ENCODE results near the gene LOXL4.

The LOXL4 gene

DNA sequence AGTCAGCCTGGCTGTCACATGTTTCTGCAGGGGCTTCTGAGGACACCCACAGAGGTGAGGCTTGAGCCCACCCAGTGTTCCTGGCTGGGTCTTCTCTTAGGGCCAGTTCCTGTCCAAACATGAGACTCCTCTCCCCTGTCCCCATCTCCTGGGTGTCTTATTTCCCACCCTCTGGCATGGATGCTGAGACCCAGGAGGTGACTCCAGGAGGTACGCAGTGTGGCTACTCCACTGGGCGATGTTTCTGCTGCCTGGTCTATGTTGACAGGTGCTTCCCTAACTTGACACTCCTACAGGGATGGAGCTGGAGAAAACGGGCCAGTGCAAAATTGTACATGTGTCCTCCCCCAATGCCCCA, 26.3 kb upstream of the LOXL4 start:
- DNase-seq, result no peak

DNA sequence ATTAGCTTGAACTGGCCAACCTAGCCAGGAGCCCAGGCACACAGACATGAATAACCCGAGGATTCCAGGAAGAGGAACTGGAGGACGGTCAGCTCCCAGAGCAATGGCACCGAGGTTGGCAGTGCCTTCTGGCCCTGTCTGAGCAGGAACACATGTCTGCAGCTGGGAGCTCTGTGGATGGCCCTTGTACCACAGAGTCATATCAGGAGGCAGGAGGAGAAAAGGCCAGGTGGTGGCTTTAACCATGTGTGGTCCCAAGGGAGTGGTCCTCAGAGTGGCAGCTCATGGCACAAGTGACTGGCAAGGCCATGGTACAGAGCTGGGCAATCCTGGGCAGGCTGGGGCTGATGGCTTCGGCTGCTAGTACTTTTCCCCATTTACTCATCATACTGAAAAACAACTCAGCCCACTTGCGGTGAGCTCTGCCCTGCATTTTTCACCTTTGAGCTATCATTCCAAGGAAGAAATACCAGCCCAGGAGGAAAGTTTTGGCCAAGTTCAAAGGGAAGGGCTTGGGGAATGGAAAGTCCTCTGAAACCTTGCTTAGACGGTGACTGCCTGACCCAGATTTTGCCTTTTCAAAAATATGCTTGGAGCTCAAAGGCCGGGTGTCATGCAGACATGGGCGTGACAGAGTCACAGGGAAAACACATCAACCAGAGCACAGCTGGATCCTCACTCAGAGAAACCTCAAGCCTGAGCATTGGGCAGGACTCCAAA, 25.7 kb upstream of the LOXL4 start:
- DNase-seq, result peak; percentile 41

DNA sequence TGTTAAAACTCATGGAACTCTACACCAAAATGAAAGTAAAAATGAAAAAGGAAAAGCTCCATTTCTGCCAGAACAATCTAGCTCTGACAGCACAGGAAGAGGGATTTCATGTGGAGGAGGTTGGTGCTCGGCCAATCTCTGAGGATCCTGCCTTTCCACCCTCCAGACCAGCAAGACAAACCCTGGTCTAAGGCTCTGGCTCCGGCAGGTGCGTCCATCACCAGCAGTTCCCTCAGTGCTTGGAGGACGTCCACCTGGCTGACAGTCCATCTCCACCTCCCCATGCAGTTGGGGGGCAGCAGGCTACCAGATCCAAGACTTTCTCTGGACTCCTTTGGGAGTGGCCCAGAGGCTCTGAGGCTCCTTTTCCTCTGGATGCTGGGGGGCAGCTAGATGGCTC, 25.0 kb upstream of the LOXL4 start:
- DNase-seq, result no peak

DNA sequence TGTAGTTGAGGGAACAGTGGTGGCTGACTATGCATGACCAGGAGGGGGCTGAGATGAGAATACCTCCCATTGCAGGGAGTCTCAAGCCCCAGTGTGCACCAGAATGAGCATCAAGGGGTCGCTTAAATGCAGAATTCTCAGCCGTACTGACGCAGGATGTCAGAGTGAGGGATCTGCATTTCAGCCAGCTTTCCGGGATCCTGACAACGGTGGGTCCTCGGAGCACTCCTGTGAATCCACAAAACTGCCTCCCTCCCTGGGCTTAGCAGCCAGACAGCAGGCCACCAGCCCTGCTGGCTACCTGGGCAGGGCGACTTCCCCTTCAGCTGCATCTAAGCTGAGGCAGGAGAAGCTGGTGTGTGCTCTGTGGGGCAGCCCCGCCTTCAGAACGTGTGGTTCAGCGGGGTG, 21.8 kb upstream of the LOXL4 start:
- DNase-seq, result no peak

DNA sequence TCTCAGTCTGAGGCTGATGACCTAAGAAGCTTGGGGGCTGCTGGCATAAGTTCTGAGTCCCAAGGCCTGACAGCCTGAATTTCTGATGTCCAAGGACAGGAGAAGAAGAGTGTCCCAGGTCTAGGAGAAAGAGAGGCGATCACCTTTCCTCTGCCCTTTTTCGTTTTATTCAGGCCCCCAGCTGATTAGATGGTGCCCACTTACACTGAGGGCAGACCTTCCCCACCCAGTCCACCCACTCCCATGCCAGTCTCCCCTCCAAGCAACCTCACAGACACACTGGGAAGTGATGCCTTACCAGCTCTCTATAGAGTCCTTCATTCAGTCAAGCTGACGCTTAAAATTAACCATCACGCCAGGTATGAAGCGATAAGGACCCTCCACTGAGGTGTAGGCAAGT, 19.3 kb upstream of the LOXL4 start:
- DNase-seq, result no peak

DNA sequence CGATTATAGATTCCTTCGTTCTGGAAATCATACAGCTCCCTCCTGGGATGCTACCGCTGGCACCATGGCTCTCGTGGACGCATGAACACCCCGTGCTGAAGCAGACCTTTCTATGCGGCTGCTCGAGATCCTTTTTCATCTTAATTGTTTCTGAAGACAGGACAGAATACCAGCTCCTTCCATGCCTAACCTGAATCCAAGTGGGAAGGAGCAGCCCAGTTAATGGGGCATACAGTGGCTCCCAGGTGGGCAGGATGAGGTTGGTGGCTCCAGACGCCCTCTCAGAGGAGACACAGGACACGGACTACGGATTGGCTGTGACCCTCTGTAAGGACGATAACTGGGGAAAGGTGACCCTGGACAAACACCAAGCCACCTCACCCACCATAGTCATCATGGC, 18.4 kb upstream of the LOXL4 start:
- no peak for DNase-seq

DNA sequence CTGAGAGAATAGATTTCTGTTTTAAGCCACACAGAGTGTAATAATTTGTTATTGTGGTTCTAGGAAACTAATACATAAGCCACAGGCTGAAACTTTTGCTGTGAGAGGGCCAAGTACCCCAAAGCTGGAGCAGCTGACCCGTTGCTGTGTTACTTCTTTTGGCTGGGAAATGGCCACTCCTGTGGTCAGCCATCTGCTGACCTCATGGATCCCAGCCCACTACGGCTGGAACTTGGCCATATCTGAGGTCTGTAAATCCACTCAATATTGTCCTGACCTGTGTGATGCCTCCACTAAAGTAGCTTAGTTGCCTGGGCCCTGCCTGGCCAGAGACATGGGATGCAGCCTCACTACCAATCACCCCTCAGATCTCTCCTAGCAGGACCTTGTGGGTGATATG, 17.4 kb upstream of the LOXL4 start:
- no peak for DNase-seq

DNA sequence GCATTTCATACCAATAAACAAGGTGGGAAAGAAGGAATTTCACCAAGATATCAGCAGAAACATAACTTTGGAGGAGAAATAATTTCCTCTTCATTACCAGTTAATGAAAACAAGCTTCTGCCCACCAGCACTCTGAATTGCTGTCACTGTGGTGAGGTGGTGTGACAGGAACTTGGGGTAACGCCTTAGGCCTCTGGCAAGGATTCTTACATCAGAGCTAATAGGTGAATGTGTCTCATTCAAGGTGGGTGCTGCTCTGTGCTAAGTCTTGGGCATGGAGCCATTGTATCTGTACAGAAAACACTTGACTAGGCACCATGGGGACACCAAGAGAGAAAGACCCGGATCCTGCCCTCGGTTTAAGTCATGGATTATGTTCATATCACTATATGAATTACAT, 8.3 kb upstream of the LOXL4 start:
- no peak for DNase-seq

DNA sequence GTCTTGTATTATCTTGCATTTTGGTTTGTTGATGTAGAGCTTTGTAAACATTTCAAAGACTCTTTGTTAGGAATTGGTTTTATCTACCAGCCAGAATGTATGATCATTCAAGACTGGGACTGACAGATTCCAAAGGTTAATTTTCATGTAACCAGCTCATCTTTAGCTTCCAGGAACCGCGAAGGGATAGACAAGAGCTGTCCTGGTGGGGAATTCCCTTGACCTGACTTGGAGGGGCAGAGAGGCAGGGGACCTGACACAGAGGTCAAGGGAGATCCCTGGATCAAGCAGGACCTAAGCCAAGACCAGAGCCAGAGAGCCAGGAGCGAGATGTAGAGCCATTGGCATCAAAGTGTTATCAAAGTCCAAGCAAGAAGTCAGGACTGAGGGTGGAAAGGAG, 6.6 kb upstream of the LOXL4 start:
- DNase-seq, result no peak

DNA sequence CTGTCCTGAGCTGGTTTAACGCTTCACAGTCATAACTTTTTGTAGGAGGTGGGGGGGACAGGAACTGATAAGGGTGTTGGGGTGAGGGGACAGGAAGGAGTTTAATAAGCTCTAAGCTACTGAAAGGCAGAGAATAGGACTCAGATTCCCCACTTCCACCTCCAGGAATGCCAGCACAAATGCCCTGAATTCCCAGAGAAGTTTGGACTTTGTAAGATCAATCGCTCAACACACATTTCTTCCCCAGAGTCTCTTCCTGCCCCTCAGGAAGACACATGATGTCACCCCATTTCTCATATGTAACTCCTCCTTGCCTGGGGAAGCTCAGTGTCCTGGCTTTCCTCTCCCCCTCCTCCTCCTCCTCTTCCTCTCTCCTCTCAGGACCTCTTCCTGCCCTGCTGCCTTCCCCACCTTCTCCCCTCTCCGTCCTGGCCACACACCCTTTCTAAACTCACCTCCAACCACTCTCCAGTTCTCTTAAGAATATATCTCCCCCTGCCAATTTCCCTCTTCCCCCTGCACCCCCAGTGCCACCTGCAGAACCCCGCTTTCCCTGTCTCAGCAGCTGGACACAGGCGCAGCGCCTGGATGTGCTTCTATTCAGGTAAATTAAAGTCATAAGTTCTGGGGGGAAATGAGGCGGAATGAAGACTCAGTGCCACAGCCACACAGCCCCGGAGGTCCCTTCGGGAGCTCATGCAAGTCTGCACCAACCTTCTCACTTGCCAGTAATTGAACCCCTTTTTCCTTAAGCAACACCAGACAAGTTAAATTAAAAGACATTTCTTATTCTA, 5.3 kb upstream of the LOXL4 start:
- DNase-seq, result peak; percentile 15

DNA sequence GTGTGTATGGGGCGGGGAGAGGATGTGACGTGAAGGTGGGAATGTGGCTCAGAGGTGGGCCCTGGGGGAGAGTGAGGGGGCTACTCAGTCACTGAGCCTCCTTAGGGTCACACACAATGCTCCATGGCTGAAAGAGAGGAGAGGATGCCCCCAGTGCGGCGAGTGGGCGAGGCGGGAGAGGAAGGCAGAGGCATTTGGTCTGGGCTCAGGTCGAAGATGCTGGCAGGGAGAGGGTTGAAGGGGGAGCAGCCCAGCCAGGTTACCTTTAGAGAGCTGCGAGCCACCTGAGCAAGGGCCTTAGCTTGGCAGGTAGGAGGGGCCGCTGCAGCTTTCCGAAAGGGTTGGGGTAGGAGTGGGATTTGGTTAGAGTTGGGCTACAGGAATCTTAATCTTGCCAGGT, 4.7 kb upstream of the LOXL4 start:
- DNase-seq, result no peak

DNA sequence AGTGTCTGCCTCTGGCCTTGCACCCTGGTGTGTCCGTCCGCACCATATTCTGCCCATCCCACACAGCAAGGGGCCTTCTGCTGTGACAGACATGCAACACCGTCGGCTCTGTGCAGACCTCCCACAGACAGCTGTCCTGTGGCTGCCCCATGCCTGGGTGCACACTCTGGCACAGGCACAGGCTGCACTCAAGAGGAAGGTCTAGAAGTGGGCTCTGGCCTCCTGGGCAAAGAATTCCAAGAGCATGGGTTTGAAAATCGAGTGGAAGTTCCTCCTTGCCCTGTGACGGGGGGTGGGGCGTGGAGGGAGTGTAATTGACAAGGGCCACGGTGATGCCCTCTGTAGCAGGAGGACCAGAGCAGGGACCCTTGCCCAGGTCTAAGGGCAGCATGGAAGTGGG, 4.3 kb upstream of the LOXL4 start:
- no peak for DNase-seq

DNA sequence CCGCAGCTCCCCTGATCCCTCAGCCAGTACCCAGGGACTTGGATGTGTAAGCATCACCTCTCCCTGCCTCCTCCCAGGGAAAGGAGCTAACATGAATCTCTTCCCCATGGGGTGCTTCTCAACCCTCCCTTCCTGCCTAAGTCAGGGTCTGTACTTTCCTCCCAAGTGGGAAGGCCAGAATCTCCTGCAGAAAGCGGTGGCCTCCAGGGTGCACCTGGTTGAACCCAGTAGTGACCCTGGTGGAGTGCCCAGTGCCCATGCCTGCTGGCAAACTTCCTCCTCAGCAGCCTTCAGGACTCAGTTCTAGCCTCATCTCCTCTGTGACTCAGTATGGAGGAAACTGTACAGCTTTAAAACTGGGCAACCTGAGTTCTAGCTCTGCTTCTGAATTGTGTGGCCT, 2.8 kb upstream of the LOXL4 start:
- no peak for DNase-seq

DNA sequence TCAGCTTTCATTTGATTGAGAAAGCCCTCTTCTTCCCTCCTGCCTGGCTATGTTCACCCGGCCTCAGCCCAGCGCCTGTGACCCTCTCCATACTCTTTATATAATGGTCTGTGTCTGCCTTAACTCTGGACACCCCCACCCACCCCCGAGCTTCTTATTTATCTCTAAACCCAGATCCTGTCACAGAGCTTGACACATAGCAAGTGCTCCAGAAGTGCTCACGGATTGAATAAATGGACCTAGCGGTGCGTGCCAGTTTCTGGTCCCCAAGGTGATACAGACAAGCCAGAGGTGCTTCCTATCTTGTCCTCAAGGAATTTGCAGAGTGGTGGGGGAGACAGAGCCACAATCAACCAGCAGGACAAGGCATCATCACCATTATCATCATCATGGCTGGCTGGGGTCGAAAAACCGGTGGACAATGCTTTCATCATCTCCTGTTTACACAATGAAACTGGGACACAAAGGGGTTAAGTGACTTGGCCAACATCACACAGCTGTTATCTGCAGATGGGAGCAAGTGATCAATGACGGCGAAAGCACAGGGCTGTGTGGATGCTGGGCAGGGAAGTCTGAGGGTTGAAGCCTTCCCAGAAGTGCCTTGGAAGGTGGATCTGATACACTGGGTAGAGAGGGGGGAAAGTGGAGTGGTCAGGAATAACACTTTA, 2.2 kb upstream of the LOXL4 start:
- no peak for DNase-seq

DNA sequence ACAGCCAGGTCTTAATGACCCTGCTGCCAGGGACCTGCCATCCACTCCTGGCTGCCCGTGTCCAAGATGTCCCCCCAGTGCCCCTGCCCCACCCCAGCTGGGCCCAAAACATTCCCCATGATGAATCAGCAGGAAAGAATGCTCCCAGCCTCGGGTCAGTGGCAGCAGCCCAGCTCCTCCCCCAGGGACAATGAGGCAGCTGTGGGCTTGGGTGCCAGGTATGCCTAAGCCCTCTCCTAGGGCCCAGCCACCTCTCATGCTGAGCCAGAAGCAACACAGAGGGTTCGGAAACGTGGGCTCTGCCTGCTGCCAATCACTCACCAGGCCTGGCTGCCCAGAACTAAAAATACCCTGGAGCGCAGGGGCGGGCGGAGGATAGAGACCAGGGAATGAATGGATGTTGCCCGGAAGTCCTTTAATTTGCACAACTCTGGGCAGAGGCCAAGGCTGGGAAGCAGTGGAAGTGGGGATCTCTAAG, 1.5 kb upstream of the LOXL4 start:
- DNase-seq, result peak; percentile 92

DNA sequence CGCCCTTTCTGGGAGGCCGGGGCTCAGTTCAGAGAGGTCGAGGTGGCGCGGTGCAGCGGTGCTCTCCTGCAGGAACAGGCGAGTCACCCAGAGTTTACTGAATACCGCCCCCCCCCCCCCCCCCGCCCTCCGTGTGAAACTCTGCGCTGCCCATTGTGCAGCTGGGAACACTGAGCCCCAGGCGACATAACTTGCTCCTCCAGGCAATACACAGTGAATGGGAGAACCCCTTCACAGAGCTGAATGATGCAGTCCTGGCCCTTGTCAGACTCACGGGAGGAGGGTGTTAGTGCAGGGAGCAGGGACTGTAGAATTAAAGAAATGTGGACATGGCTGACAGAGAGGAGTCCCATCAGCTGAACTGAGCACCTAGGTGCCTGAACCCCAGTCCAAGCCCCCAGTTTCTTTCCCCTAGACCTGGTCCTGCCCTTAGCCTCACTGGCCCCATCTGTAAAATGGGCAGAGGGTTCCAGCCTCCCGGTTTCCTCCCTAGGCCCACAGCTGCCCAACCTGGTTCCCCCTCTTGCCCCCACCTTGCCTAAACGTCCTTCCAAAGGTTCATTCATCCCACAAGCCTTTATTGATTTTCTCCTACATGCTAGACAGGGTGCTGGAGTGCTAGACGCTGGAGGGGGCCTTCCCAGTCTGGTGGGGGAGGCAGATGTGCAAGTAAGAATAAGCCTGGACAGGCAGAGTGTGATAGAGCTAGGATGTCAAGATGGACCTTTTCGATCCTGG, 869 bp upstream of the LOXL4 start:
- peak; percentile 17 for DNase-seq

DNA sequence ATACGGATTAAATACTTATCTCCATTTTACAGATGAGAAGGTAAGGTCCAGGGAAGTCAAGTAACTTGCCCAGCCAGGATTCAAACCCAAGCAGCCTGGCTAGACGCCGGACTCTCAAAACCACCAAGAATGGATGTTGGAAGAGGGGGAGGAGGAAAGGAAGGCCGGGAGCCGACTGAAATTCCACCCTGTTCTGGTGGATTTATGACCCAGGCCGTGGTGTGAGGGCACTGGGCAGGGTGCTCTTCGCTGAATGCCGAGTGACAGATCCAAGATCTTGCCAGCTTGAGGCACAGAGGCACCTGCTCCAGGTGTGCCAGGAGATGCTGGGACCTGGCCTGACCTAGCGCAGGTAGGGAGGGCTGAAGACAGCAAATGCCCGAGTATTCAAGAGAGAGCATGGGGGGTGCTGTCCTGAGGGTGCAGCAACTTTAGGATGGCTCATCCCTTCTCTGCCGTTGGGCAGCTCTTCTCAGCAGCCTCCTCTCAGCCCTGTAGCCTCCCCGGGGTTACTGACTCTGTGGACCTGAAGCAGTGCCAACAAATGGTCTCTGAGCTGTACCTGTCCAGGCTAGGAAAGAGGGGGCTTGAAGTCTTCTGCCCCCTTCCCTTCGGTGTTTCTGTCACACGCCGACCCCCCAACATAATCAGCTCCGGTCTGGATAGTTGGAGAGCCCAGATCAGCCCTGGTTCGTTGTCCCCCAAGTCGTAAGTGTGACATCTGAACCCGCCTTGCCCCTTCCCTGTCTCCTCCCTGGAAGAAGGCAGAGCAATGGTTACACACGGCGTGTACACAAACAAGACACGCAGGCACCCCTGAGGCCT, 713 bp downstream of the LOXL4 start:
- DNase-seq, result no peak

DNA sequence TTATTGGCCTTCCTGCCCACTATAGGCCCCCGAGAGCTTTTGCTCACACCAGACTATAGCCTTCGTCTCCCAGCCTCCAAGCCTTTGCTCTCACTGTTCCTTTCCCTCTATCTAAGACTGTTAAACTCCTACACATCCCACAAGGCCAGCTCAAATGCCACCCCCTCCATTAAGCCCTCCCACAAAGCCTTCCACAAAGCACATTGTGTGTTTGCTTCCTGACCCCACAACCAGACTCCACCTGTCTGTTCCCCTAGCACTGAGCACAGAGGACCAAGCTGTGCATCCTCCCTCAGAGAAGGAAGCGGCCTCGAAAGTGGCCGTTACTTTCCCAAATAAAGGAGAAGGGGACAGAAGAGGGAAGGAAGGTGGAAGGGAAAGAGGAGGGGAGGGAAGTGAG, 1.3 kb downstream of the LOXL4 start:
- DNase-seq, result no peak

DNA sequence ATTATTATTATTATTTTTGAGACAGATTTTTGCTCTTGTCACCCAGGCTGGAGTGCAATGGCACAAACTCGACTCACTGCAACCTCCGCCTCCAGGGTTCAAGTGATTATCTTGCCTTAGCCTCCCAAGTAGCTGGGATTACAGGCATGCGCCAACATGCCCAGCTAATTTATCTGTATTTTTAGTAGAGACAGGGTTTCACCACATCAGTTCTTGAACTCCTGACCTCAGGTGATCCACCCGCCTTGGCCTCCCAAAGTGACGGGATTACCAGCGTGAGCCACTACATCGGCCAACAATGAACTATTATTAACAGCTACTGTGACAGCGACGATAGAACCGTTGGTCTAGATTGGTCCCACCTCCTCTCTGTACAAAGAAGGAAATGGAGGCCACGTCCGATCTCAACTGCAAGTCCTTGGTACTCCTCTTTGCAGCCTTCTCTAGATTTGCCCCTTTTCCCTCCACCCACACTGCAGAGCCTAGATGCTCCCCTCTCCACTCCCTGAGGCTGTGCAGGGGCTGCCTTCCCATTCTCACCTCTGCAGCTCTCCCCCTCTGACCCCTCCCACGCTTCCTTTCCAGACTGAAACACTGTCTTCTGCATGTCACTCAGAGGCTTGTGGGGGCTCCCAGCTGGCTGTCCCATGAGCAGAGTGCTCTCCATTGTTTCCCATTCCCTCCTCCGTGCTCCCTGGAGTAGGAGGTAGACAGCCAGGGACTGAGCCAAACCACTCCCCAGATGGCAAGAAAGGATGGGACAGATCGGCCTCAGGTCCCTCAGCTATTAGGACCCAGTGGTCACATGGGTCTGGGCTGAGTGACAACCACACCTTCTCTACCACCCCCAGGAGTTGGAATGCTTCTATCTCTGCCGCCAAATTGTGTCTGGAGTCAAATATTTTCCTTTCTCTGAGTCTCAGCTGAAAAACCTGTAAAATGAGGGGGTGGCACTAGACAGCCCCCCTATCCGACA, 2.3 kb downstream of the LOXL4 start:
- DNase-seq, result no peak

DNA sequence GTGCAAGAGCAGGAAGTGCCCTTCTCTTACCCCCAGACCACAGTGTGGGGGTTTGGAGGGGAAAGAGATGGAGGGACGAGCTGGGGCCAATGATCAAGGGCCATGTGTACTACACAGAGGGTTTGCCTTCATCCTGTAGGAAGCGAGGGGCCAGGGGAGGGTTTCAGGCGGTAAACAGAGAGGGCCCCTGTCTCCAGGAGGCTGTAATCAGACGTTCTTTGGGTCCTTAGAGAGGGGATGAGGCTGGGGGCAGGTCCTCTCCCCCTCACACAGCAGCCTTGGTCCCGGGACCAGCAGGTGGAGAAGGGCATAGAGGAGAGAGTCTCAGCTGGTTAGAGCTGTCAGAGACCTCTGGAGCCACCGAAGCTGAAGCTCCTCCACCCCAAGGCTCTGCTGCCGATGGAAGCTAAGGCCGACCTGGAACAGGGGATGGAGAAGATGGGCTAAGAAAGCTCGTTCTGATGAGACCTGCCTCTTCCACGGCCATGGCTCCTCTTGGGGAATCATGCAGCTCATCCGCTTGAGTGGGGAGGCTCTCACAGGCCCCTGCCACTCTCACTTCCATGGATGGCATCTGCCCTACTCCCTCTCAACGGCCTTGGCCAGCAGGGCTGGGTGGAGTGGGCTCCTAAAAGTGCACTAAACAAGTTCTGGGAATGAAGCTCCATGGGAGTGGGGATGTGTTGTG, 3.5 kb downstream of the LOXL4 start:
- DNase-seq, result no peak

Measured in fibroblast of skin of back (primary cell).